BJ (cell line): ENCODE results near the gene ZNF79. TPM values are rescaled to one million over a fixed set of nuclear protein-coding genes. Genes with fewer than 3 reads are reported as not detected.

Experiments used
- CTCF ChIA-PET: fragments of 350-600 bp; formaldehyde crosslinking; extraction: SDS; loops from one replicate; lab custom pipeline; 2021; ENCODE audit warnings: antibody characterized with exemption, inconsistent platforms; lab: Yijun Ruan, JAX
- POLR2A ChIA-PET: fragments of 300-600 bp; sonication (Branson Sonifier 250); formaldehyde crosslinking; extraction: SDS; loops from one replicate; lab custom pipeline; 2021; ENCODE audit warnings: antibody characterized with exemption; lab: Charles Lee
- DNase-seq: peaks from one replicate; pipeline ENCODE4 v3.0.0-alpha.2; 2011; ENCODE audit warnings: low read depth
- H3K27me3 ChIP-seq: 2 replicates; pipeline ENCODE4 v1.6.0; 2011; ENCODE audit warnings: low read length; ENCODE audit not compliant: control insufficient read depth, insufficient read depth
- H3K36me3 ChIP-seq: 2 replicates; pipeline ENCODE4 v1.5.1; 2011; ENCODE audit warnings: low read length; ENCODE audit not compliant: control insufficient read depth, insufficient read depth
- H3K4me3 ChIP-seq: 2 replicates; pipeline ENCODE4 v1.5.1; 2011; ENCODE audit warnings: low read depth, mild to moderate bottlenecking, control low read depth, low read length
- CTCF ChIP-seq: IDR thresholded peaks from 2 replicates; pipeline ENCODE4 v1.5.1; 2011; ENCODE audit warnings: low read depth, mild to moderate bottlenecking, control low read depth, inconsistent platforms, low read length, moderate library complexity; ENCODE audit not compliant: insufficient read depth
- polyA plus RNA-seq: library from polyadenylated mRNA; depleted of rRNA; stranded (reverse); fragments of >200 nt; gene quantifications from 2 replicates; pipeline ENCODE4 v1.2.3, GENCODE V29; 2011

The ZNF79 gene
- polyA plus RNA-seq, 1 experiment, result 6.9 TPM

GRCh38 chr9:127389381-127390247 is 34.6 kb upstream of the ZNF79 start:
- H3K4me3 ChIP-seq, result no peak overlapping the region
- ChIA-PET POLR2A (no interaction called here), CTCF (no interaction called here)
- peaks cover 2% of the 10 kb centered on the region for H3K27me3 ChIP-seq
- TF ChIP-seq CTCF, result no peak
- no peak for DNase-seq
- H3K36me3 ChIP-seq, result no peaks in the 10 kb centered on the region

GRCh38 chr9:127390248-127390545 is 34.0 kb upstream of the ZNF79 start:
- no peak for DNase-seq
- H3K36me3 ChIP-seq, result no peaks in the 10 kb centered on the region
- no peak for TF ChIP-seq CTCF
- H3K4me3 ChIP-seq, result no peak overlapping the region
- ChIA-PET POLR2A (no interaction called here), CTCF (no interaction called here)
- H3K27me3 ChIP-seq, result peaks cover 2% of the 10 kb centered on the region

- H3K36me3 ChIP-seq, result no peaks in the 10 kb centered on the region
- H3K27me3 ChIP-seq, result peaks cover 3% of the 10 kb centered on the region
- ChIA-PET CTCF (no interaction called here), POLR2A (no interaction called here)
- TF ChIP-seq CTCF, result no peak
- DNase-seq, result no peak
- H3K4me3 ChIP-seq, result no peak overlapping the region
Measured at GRCh38 chr9:127390563-127390962, 33.6 kb upstream of the ZNF79 start.

- Histone ChIP-seq H3K36me3 (no peaks in the 10 kb centered on the region), H3K27me3 (peaks cover 3% of the 10 kb centered on the region), H3K4me3 (no peak overlapping the region)
- DNase-seq, result no peak
- TF ChIP-seq CTCF, result no peak
- ChIA-PET CTCF (interaction anchor here (1.0 to 1.4 kb wide), 3 partner anchors 11 to 81 kb away, joined by 3 to 5 read pairs (median 3); no protein-coding TSS in a partner anchor), POLR2A (no interaction called here)
Measured at GRCh38 chr9:127392166-127392565, 32.0 kb upstream of the ZNF79 start.

GRCh38 chr9:127392976-127393375 is 31.2 kb upstream of the ZNF79 start:
- no peaks in the 10 kb centered on the region for H3K36me3 ChIP-seq
- CTCF ChIA-PET, result interaction anchor here (1.0 to 1.4 kb wide), 3 partner anchors 11 to 81 kb away, joined by 3 to 5 read pairs (median 3); no protein-coding TSS in a partner anchor
- H3K27me3 ChIP-seq, result peaks cover 3% of the 10 kb centered on the region
- POLR2A ChIA-PET, result no interaction called here
- no peak for TF ChIP-seq CTCF
- no peak for DNase-seq
- H3K4me3 ChIP-seq, result no peak overlapping the region
